GM12878 (cell line): ENCODE results near the gene CCHCR1. TPM values are rescaled to one million over a fixed set of nuclear protein-coding genes. Genes with fewer than 3 reads are reported as not detected.

Experiments used
- ATAC-seq: fragments of 200-7000 bp; cut with Tn5 transposase; 3 replicates; pipeline ENCODE4 v1.9.1; 2020; ENCODE audit warnings: mild to moderate bottlenecking, moderate library complexity
- BruUV-seq: library from RNA; stranded (reverse); fragments of 400-500 nt; replicated peaks from 2 replicates; lab custom pipeline; 2021; lab: Mats Ljungman, UMichigan
- CTCF ChIA-PET: fragments of 300-600 bp; sonication (Branson Sonifier 250); formaldehyde crosslinking; extraction: SDS; loops from one replicate; lab custom pipeline; 2021; ENCODE audit warnings: inconsistent platforms; lab: Yijun Ruan, JAX
- POLR2A ChIA-PET: fragments of 350-600 bp; formaldehyde crosslinking; extraction: SDS; loops from one replicate; lab custom pipeline; 2021; ENCODE audit warnings: inconsistent platforms; lab: Charles Lee
- RAD21 ChIA-PET: fragments of 300-600 bp; sonication (Branson Sonifier 250); formaldehyde crosslinking; loops from one replicate; lab custom pipeline; 2023; ENCODE audit warnings: antibody characterized with exemption; ENCODE audit not compliant: unreplicated experiment; lab: Charles Lee
- SMC1A ChIA-PET: fragments of 300-600 bp; sonication (Branson Sonifier 250); formaldehyde crosslinking; loops from one replicate; lab custom pipeline; 2023; ENCODE audit not compliant: unreplicated experiment, uncharacterized antibody; lab: Charles Lee
- DNase-seq: peaks from one replicate; pipeline ENCODE4 v3.0.0-alpha.2; 2011; ENCODE audit warnings: low read depth, low spot score
- FAIRE-seq: peaks from 3 replicates; lab custom pipeline; 2011; peaks lifted over from hg19 to GRCh38; lab: Jason Lieb, UNC
- H2AFZ ChIP-seq: 2 replicates; pipeline ENCODE4 v1.6.0; 2011; ENCODE audit warnings: low read depth, low read length, control low read depth; ENCODE audit not compliant: control insufficient read depth
- H3K27ac ChIP-seq: 2 replicates; pipeline ENCODE4 v1.5.1; 2011; ENCODE audit warnings: control low read depth; ENCODE audit not compliant: control insufficient read depth, insufficient read depth
- H3K27me3 ChIP-seq, 2 experiments: replicated peaks in 1 of 2; 2 replicates each; pipeline versions ENCODE4 v1.6.0 to v1.6.1; 2011; ENCODE audit warnings: low read length in 1 of 2; ENCODE audit not compliant: control insufficient read depth in 2 of 2, insufficient read depth in 2 of 2
- H3K36me3 ChIP-seq, 2 experiments: 2 replicates each; pipeline ENCODE4 v1.5.1; 2011; ENCODE audit warnings: low read length in 1 of 2; ENCODE audit not compliant: control insufficient read depth in 2 of 2, insufficient read depth in 2 of 2
- H3K4me1 ChIP-seq: 2 replicates; pipeline ENCODE4 v1.6.1; 2011; ENCODE audit warnings: mild to moderate bottlenecking, low read length, moderate library complexity, mixed read lengths; ENCODE audit not compliant: control insufficient read depth, insufficient read depth
- H3K4me2 ChIP-seq: 2 replicates; pipeline ENCODE4 v1.6.0; 2011; ENCODE audit warnings: control low read depth; ENCODE audit not compliant: control insufficient read depth, insufficient read depth
- H3K4me3 ChIP-seq: fragments of 200-600 bp; sonication (generic); 2 replicates; pipeline ENCODE4 v1.5.1; 2016
- H3K79me2 ChIP-seq: 2 replicates; pipeline ENCODE4 v1.6.0; 2011; ENCODE audit warnings: low read length; ENCODE audit not compliant: control insufficient read depth, insufficient read depth
- H3K9ac ChIP-seq: 2 replicates; pipeline ENCODE4 v1.8.0; 2011; ENCODE audit warnings: low read length, control low read depth, mixed read lengths; ENCODE audit not compliant: control insufficient read depth, insufficient read depth
- H3K9me3 ChIP-seq: replicated peaks from 3 replicates; pipeline ENCODE4 v1.5.1; 2011; ENCODE audit warnings: mild to moderate bottlenecking, low read length; ENCODE audit not compliant: control insufficient read depth, insufficient read depth
- H4K20me1 ChIP-seq: 2 replicates; pipeline ENCODE4 v1.6.0; 2011; ENCODE audit not compliant: control insufficient read depth, insufficient read depth
- BHLHE40 ChIP-seq, 2 experiments: fragments of 450-650 bp in 1 of 2; IDR thresholded peaks; 2 replicates each; pipeline ENCODE4 v1.6.1; 2011 to 2017; ENCODE audit warnings: low read depth in 2 of 2, borderline replicate concordance in 1 of 2, improper control_type of control experiment in 1 of 2, low read length in 1 of 2, mild to moderate bottlenecking in 1 of 2
- EP300 ChIP-seq, 2 experiments: fragments of 150-350 bp in 1 of 2; IDR thresholded peaks; 2 replicates each; pipeline ENCODE4 v1.6.1; 2011 to 2012; ENCODE audit warnings: low read depth in 2 of 2, low read length in 2 of 2, borderline replicate concordance in 1 of 2, improper control_type of control experiment in 1 of 2, inconsistent platforms in 1 of 2; ENCODE audit not compliant: control insufficient read depth in 1 of 2
- KDM1A ChIP-seq: fragments of 200-600 bp; sonication (generic); IDR thresholded peaks from 2 replicates; pipeline ENCODE4 v1.6.1; 2016; ENCODE audit warnings: borderline replicate concordance
- MYC ChIP-seq: IDR thresholded peaks from 2 replicates; pipeline ENCODE4 v1.6.1; 2011; ENCODE audit warnings: mild to moderate bottlenecking, low read length, moderate library complexity, inconsistent platforms; ENCODE audit not compliant: insufficient read depth, insufficient replicate concordance, insufficient read length, severe bottlenecking
- POLR2A ChIP-seq: IDR thresholded peaks from 2 replicates; pipeline ENCODE4 v1.6.1; 2011; ENCODE audit warnings: low read depth, mild to moderate bottlenecking, low read length
- SMAD1 ChIP-seq: fragments of 450-650 bp; IDR thresholded peaks from 2 replicates; pipeline ENCODE4 v1.6.1; 2018; ENCODE audit warnings: mild to moderate bottlenecking, low read depth; ENCODE audit not compliant: partially characterized antibody
- SP1 ChIP-seq: IDR thresholded peaks from one replicate; pipeline ENCODE4 v1.6.1; 2011; ENCODE audit warnings: low read depth, low read length
- TAF1 ChIP-seq: IDR thresholded peaks from 2 replicates; pipeline ENCODE4 v1.6.1; 2011; ENCODE audit warnings: mild to moderate bottlenecking, low read depth, low read length, borderline replicate concordance
- TCF3 ChIP-seq: IDR thresholded peaks from 2 replicates; pipeline ENCODE4 v1.6.1; 2012; ENCODE audit warnings: low read depth, mild to moderate bottlenecking, low read length, borderline replicate concordance; ENCODE audit not compliant: insufficient read depth
- ZBED1 ChIP-seq: IDR thresholded peaks from 2 replicates; pipeline ENCODE4 v1.6.1; 2016; ENCODE audit warnings: borderline replicate concordance
- WGBS: methylation state at CpG from one replicate; pipeline ENCODE4 v1.1.6; 2016; ENCODE audit warnings: low lambda C conversion rate; ENCODE audit not compliant: insufficient replicate concordance, insufficient coverage; ENCODE audit errors: missing lambda C conversion rate; 5-methylcytosine and 5-hydroxymethylcytosine counted together
- in situ Hi-C: fragments of 300-500 bp; cut with MboI; formaldehyde crosslinking; loops from 9 replicates; pipeline ENCODE4 v1.14.3; 2018; ENCODE audit warnings: mixed read lengths
- intact Hi-C: fragments of 100-400 bp; cut with micrococcal nuclease; formaldehyde crosslinking; loops from one replicate; pipeline ENCODE4 v1.14.2; 2022; ENCODE audit not compliant: unreplicated experiment
- polyA plus RNA-seq, 11 experiments: library from polyadenylated mRNA; depleted of rRNA in 4 of 11; unstranded in 6 of 11; stranded (reverse) in 5 of 11; fragments of >200 nt; fragmentation: Nextera tagmentation in 4 of 11; fragmentation: Illumina TruSeq in 1 of 11; extraction: Ambion mirVana in 4 of 11; extraction: Trizol in 1 of 11; gene quantifications; 1 replicate in 1 of 11; 2 replicates in 10 of 11; pipeline versions ENCODE4 v1.2.1 to v1.2.3, GENCODE V29; 2011 to 2016; ENCODE audit warnings: inconsistent platforms in 2 of 11, missing spikeins in 2 of 11, low read depth in 1 of 11
- total RNA-seq, 4 experiments: library from RNA; depleted of rRNA in 3 of 4; stranded (reverse); fragments of >200 nt in 3 of 4; fragmentation: Illumina TruSeq in 1 of 4; extraction: Trizol in 1 of 4; gene quantifications; 2 replicates each; pipeline versions ENCODE4 v1.2.1 to v1.2.3, GENCODE V29; 2013 to 2021
- TF ChIP-seq, protein P1 (sequence below): fragments of 450-650 bp; formaldehyde crosslinking; IDR thresholded peaks from 2 replicates; pipeline ENCODE4 v1.4.0; 2020; ENCODE audit warnings: mild to moderate bottlenecking, moderate library complexity
- TF ChIP-seq, protein P2 (sequence below): fragments of 450-650 bp; IDR thresholded peaks from 2 replicates; pipeline ENCODE4 v1.6.1; 2017; ENCODE audit warnings: mild to moderate bottlenecking, moderate library complexity
- TF ChIP-seq, protein P3 (sequence below): fragments of 450-650 bp; IDR thresholded peaks from 2 replicates; pipeline ENCODE4 v1.6.1; 2016; ENCODE audit warnings: mild to moderate bottlenecking

Gene CCHCR1
- total and polyA plus RNA-seq, 10 of the 15 experiments (the other 5 are each of a cell fraction or from before 2014, with no cell fraction given) = 1.0 to 35.2 (median 24.7) TPM

DNA sequence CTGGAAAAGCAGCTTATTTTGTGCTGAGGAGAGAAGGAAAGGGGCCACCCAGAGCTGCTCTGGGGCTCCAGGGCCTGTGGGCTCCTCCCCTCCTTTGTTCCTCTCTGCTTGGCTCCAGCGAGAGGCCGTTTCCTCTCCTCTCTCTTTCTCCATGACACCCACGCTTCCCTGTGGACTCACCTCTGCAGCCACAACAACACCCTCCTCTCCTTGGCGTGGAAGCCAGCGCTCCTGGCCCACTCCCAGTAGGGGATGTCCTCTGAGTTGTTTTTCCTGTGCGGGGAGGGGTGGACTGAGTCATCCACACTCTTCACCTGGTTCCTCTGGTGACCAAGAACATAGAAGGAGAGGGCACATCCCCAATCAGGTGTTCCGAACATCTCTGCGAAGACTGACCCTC, 32.4 kb downstream of the CCHCR1 start:
- TF ChIP-seq TCF3 (no peak), POLR2A (no peak), SMAD1 (no peak), ZBED1 (no peak), EP300 (IDR thresholded peaks at IDR 0.05; ENCODE audit: borderline replicate concordance in 1 of 2, control insufficient read depth in 1 of 2, low read depth in 2 of 2, low read length in 2 of 2) (no peak), MYC (no peak), KDM1A (no peak), SP1 (no peak), BHLHE40 (IDR thresholded peaks at IDR 0.05; ENCODE audit: borderline replicate concordance in 1 of 2, low read depth in 2 of 2, low read length in 1 of 2) (no peak), TAF1 (no peak)
- TF ChIP-seq, protein P1, sequence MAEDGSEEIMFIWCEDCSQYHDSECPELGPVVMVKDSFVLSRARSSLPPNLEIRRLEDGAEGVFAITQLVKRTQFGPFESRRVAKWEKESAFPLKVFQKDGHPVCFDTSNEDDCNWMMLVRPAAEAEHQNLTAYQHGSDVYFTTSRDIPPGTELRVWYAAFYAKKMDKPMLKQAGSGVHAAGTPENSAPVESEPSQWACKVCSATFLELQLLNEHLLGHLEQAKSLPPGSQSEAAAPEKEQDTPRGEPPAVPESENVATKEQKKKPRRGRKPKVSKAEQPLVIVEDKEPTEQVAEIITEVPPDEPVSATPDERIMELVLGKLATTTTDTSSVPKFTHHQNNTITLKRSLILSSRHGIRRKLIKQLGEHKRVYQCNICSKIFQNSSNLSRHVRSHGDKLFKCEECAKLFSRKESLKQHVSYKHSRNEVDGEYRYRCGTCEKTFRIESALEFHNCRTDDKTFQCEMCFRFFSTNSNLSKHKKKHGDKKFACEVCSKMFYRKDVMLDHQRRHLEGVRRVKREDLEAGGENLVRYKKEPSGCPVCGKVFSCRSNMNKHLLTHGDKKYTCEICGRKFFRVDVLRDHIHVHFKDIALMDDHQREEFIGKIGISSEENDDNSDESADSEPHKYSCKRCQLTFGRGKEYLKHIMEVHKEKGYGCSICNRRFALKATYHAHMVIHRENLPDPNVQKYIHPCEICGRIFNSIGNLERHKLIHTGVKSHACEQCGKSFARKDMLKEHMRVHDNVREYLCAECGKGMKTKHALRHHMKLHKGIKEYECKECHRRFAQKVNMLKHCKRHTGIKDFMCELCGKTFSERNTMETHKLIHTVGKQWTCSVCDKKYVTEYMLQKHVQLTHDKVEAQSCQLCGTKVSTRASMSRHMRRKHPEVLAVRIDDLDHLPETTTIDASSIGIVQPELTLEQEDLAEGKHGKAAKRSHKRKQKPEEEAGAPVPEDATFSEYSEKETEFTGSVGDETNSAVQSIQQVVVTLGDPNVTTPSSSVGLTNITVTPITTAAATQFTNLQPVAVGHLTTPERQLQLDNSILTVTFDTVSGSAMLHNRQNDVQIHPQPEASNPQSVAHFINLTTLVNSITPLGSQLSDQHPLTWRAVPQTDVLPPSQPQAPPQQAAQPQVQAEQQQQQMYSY = no peak
- TF ChIP-seq, protein P2, sequence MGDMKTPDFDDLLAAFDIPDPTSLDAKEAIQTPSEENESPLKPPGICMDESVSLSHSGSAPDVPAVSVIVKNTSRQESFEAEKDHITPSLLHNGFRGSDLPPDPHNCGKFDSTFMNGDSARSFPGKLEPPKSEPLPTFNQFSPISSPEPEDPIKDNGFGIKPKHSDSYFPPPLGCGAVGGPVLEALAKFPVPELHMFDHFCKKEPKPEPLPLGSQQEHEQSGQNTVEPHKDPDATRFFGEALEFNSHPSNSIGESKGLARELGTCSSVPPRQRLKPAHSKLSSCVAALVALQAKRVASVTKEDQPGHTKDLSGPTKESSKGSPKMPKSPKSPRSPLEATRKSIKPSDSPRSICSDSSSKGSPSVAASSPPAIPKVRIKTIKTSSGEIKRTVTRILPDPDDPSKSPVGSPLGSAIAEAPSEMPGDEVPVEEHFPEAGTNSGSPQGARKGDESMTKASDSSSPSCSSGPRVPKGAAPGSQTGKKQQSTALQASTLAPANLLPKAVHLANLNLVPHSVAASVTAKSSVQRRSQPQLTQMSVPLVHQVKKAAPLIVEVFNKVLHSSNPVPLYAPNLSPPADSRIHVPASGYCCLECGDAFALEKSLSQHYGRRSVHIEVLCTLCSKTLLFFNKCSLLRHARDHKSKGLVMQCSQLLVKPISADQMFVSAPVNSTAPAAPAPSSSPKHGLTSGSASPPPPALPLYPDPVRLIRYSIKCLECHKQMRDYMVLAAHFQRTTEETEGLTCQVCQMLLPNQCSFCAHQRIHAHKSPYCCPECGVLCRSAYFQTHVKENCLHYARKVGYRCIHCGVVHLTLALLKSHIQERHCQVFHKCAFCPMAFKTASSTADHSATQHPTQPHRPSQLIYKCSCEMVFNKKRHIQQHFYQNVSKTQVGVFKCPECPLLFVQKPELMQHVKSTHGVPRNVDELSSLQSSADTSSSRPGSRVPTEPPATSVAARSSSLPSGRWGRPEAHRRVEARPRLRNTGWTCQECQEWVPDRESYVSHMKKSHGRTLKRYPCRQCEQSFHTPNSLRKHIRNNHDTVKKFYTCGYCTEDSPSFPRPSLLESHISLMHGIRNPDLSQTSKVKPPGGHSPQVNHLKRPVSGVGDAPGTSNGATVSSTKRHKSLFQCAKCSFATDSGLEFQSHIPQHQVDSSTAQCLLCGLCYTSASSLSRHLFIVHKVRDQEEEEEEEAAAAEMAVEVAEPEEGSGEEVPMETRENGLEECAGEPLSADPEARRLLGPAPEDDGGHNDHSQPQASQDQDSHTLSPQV = no peak
- TF ChIP-seq, protein P3, sequence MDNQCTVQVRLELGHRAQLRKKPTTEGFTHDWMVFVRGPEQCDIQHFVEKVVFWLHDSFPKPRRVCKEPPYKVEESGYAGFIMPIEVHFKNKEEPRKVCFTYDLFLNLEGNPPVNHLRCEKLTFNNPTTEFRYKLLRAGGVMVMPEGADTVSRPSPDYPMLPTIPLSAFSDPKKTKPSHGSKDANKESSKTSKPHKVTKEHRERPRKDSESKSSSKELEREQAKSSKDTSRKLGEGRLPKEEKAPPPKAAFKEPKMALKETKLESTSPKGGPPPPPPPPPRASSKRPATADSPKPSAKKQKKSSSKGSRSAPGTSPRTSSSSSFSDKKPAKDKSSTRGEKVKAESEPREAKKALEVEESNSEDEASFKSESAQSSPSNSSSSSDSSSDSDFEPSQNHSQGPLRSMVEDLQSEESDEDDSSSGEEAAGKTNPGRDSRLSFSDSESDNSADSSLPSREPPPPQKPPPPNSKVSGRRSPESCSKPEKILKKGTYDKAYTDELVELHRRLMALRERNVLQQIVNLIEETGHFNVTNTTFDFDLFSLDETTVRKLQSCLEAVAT = no peak
- FAIRE-seq (no peak), DNase-seq (no peak), ATAC-seq (no peak)
- Histone ChIP-seq H3K27ac (no peak overlapping the region), H3K9me3 (no peaks in the 10 kb centered on the region), H3K27me3 (no peaks in the 10 kb centered on the region; a peak in 4 of 4 replicates), H3K4me1 (no peaks in the 10 kb centered on the region; the same call in 1 of the 2 replicates), H3K36me3 (no peaks in the 10 kb centered on the region), H3K4me3 (no peak overlapping the region), H2AFZ (no peak overlapping the region), H3K79me2 (no peaks in the 10 kb centered on the region), H3K4me2 (no peak overlapping the region), H3K9ac (no peak overlapping the region), H4K20me1 (no peaks in the 10 kb centered on the region)
- ChIA-PET CTCF (interaction anchor here (0.9 to 1.0 kb wide), 2 partner anchors 8 to 38 kb away, joined by 3 to 4 read pairs; no protein-coding TSS in a partner anchor), POLR2A (interaction anchor here (0.6 kb wide), 1 partner anchor 338 kb away, joined by 3 read pairs; no protein-coding TSS in a partner anchor), RAD21 (no interaction called here), SMC1A (no interaction called here)
- 38% methylated on average over 8 of the region's 8 CpGs for WGBS
- in situ Hi-C loops (no loop called here), intact Hi-C loops (no loop called here)
- BruUV-seq = no TSS peak
